H9 (cell line): ENCODE results near the gene NAA10. TPM values are rescaled to one million over a fixed set of nuclear protein-coding genes. Genes with fewer than 3 reads are reported as not detected.

ENCODE experiments used
- DNase-seq: peaks from one replicate; pipeline ENCODE4 v3.0.0-alpha.2; 2017
- H2AFZ ChIP-seq: one replicate; pipeline ENCODE4 v1.6.1; 2013; ENCODE audit warnings: mild to moderate bottlenecking, low read length, control low read depth, moderate library complexity
- H2AK5ac ChIP-seq: 2 replicates; pipeline ENCODE4 v1.6.1; 2013; ENCODE audit warnings: low read length, control low read depth, mixed read lengths; ENCODE audit not compliant: insufficient read length
- H2BK120ac ChIP-seq: one replicate; pipeline ENCODE4 v1.6.1; 2013; ENCODE audit warnings: low read depth, mild to moderate bottlenecking, low read length, control low read depth, inconsistent platforms; ENCODE audit not compliant: poor library complexity, severe bottlenecking
- H2BK12ac ChIP-seq: 2 replicates; pipeline ENCODE4 v1.6.1; 2013; ENCODE audit warnings: low read length, control low read depth, mixed read lengths, low read depth; ENCODE audit not compliant: insufficient read length
- H2BK15ac ChIP-seq: 2 replicates; pipeline ENCODE4 v1.6.1; 2013; ENCODE audit warnings: low read depth, low read length, control low read depth
- H2BK20ac ChIP-seq: one replicate; pipeline ENCODE4 v1.6.1; 2013; ENCODE audit warnings: low read depth, mild to moderate bottlenecking, low read length, control low read depth, inconsistent platforms; ENCODE audit not compliant: poor library complexity, severe bottlenecking
- H2BK5ac ChIP-seq: 2 replicates; pipeline ENCODE4 v1.6.1; 2013; ENCODE audit warnings: low read length, control low read depth, mixed read lengths; ENCODE audit not compliant: insufficient read length
- H3K14ac ChIP-seq: 2 replicates; pipeline ENCODE4 v1.6.1; 2013; ENCODE audit warnings: low read length, control low read depth; ENCODE audit not compliant: insufficient read depth
- H3K18ac ChIP-seq: 2 replicates; pipeline ENCODE4 v1.6.1; 2013; ENCODE audit warnings: low read depth, mild to moderate bottlenecking, mixed read lengths, low read length, control low read depth; ENCODE audit not compliant: insufficient read length
- H3K23ac ChIP-seq: 2 replicates; pipeline ENCODE4 v1.6.1; 2013; ENCODE audit warnings: low read length, control low read depth, mixed read lengths, low read depth; ENCODE audit not compliant: insufficient read length
- H3K23me2 ChIP-seq: 2 replicates; pipeline ENCODE4 v1.6.1; 2013; ENCODE audit warnings: low read depth, mild to moderate bottlenecking, mixed read lengths, low read length, control low read depth; ENCODE audit not compliant: insufficient read length, poor library complexity, severe bottlenecking
- H3K27ac ChIP-seq: 2 replicates; pipeline ENCODE4 v1.5.1; 2013; ENCODE audit warnings: low read length, control low read depth, mixed read lengths, low read depth; ENCODE audit not compliant: insufficient read length
- H3K27me3 ChIP-seq: 2 replicates; pipeline ENCODE4 v1.6.1; 2013; ENCODE audit warnings: low read length, control low read depth, inconsistent platforms; ENCODE audit not compliant: insufficient read depth
- H3K4ac ChIP-seq: 2 replicates; pipeline ENCODE4 v1.6.1; 2013; ENCODE audit warnings: low read depth, mild to moderate bottlenecking, control low read depth, inconsistent platforms, low read length, moderate library complexity
- H3K4me1 ChIP-seq: 2 replicates; pipeline ENCODE4 v1.6.1; 2013; ENCODE audit warnings: low read length, control low read depth, inconsistent platforms; ENCODE audit not compliant: insufficient read depth
- H3K4me2 ChIP-seq: 2 replicates; pipeline ENCODE4 v1.6.1; 2013; ENCODE audit warnings: low read length, control low read depth, mixed read lengths; ENCODE audit not compliant: insufficient read length, insufficient read depth
- H3K56ac ChIP-seq: 2 replicates; pipeline ENCODE4 v1.6.1; 2013; ENCODE audit warnings: low read depth, mild to moderate bottlenecking, mixed read lengths, low read length, control low read depth; ENCODE audit not compliant: insufficient read length
- H3K79me1 ChIP-seq: 2 replicates; pipeline ENCODE4 v1.6.1; 2013; ENCODE audit warnings: low read depth, mild to moderate bottlenecking, moderate library complexity, low read length, control low read depth, inconsistent platforms; ENCODE audit not compliant: insufficient read depth, poor library complexity, severe bottlenecking
- H3K79me2 ChIP-seq: 2 replicates; pipeline ENCODE4 v1.6.1; 2013; ENCODE audit warnings: low read length, control low read depth, inconsistent platforms; ENCODE audit not compliant: insufficient read depth
- H3K9ac ChIP-seq: 2 replicates; pipeline ENCODE4 v1.6.1; 2013; ENCODE audit warnings: low read length, control low read depth, mixed read lengths; ENCODE audit not compliant: insufficient read length; ENCODE audit errors: extremely low read depth
- H3K9me3 ChIP-seq: one replicate; pipeline ENCODE4 v1.6.1; 2013; ENCODE audit warnings: low read depth, low read length, inconsistent platforms; ENCODE audit not compliant: control insufficient read depth
- H3T11ph ChIP-seq: one replicate; pipeline ENCODE4 v1.6.1; 2013; ENCODE audit warnings: mild to moderate bottlenecking, low read length, control low read depth, inconsistent platforms
- H4K20me1 ChIP-seq: one replicate; pipeline ENCODE4 v1.6.1; 2013; ENCODE audit not compliant: control insufficient read depth, insufficient read length, insufficient read depth
- H4K5ac ChIP-seq: 2 replicates; pipeline ENCODE4 v1.6.1; 2013; ENCODE audit warnings: low read depth, mild to moderate bottlenecking, mixed read lengths, low read length, control low read depth; ENCODE audit not compliant: insufficient read length
- H4K8ac ChIP-seq: replicated peaks from 2 replicates; pipeline ENCODE4 v1.6.1; 2013; ENCODE audit warnings: low read length, control low read depth, mixed read lengths, low read depth; ENCODE audit not compliant: insufficient read length
- H4K91ac ChIP-seq: 2 replicates; pipeline ENCODE4 v1.6.1; 2013; ENCODE audit warnings: low read depth, mild to moderate bottlenecking, moderate library complexity, mixed read lengths, low read length, control low read depth; ENCODE audit not compliant: insufficient read length
- H3K27ac Mint-ChIP-seq, 3 experiments: 2 replicates in 2 of 3; 3 replicates in 1 of 3; pipeline ENCODE4 v1.8.0; 2020 to 2021; ENCODE audit warnings: mixed read lengths in 3 of 3, mild to moderate bottlenecking in 1 of 3, moderate library complexity in 1 of 3
- H3K27me3 Mint-ChIP-seq: 2 replicates; pipeline ENCODE4 v1.8.0; 2021; ENCODE audit warnings: low read depth, mild to moderate bottlenecking, moderate library complexity, mixed read lengths
- H3K36me3 Mint-ChIP-seq, 3 experiments: 2 replicates in 2 of 3; 3 replicates in 1 of 3; pipeline ENCODE4 v1.8.0; 2020 to 2021; ENCODE audit warnings: low read depth in 3 of 3, mixed read lengths in 3 of 3; ENCODE audit not compliant: insufficient read depth in 1 of 3
- H3K4me1 Mint-ChIP-seq, 2 experiments: 2 replicates each; pipeline ENCODE4 v1.8.0; 2020; ENCODE audit warnings: mixed read lengths in 2 of 2
- H3K4me3 Mint-ChIP-seq, 2 experiments: 2 replicates in 1 of 2; 3 replicates in 1 of 2; pipeline ENCODE4 v1.8.0; 2020 to 2021; ENCODE audit warnings: mild to moderate bottlenecking in 2 of 2, mixed read lengths in 2 of 2, moderate library complexity in 1 of 2
- H3K9me3 Mint-ChIP-seq, 2 experiments: 2 replicates in 1 of 2; 3 replicates in 1 of 2; pipeline ENCODE4 v1.8.0; 2020; ENCODE audit warnings: mild to moderate bottlenecking in 2 of 2, mixed read lengths in 2 of 2, moderate library complexity in 1 of 2
- CTCF ChIP-seq: fragments of 200-600 bp; sonication (generic); conservative IDR thresholded peaks from 3 replicates; pipeline ENCODE4 v1.8.0; 2021; ENCODE audit warnings: antibody characterized with exemption, mild to moderate bottlenecking
- WGBS: extraction: QIAGEN DNeasy Blood & Tissue Kit; methylation state at CpG from one replicate; pipeline ENCODE4 v1.1.7; 2013; ENCODE audit warnings: missing lambda C conversion rate, low lambda C conversion rate, mixed read lengths; ENCODE audit not compliant: insufficient read length; ENCODE audit errors: extremely low coverage; 5-methylcytosine and 5-hydroxymethylcytosine counted together
- total RNA-seq: library from RNA; stranded (reverse); gene quantifications from 2 replicates; pipeline ENCODE4 v1.2.1, GENCODE V29; 2021

NAA10 gene
- total RNA-seq, 1 experiment from 2014 or later: 101 TPM

DNA sequence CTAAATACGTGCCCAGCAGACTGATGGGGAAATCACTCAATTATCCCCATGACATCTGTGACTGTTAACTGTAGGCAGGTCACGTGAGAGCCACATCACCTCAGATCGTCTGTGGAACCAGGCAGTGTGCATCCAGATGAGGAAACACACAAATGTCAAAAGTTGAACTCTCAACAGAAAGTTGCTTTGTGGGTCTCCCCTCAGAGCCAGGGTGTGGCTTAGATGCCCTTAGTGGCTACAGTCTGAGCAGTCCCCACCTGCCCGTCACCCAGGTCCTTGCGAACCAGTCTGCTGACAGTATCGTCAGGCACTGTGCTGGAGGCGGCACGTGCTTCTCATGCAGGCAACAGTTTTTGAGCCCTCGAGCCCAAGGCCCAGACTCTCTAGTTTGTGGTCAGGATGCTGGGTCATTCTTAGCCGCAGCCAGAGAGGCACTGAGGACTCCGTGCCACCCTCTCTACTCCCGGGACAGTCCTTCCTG is 48.5 kb upstream of the NAA10 start:
- Histone ChIP-seq H2BK12ac (no peak overlapping the region), H3K4ac (no peak overlapping the region), H3K14ac (peak overlapping the region; percentile 46; the same call in 1 of the 2 replicates), H3K9me3 (peaks cover 15% of the 10 kb centered on the region), H3K79me2 (no peaks in the 10 kb centered on the region), H2BK15ac (no peak overlapping the region), H4K91ac (no peak overlapping the region), H2AFZ (no peak overlapping the region), H4K8ac (no peak overlapping the region), H2AK5ac (no peak overlapping the region), H3K9ac (no peak overlapping the region), H4K5ac (no peak overlapping the region), H3K56ac (no peak overlapping the region), H3K23me2 (no peaks in the 10 kb centered on the region), H3K27me3 (no peaks in the 10 kb centered on the region), H2BK120ac (no peak overlapping the region), H3K27ac (no peak overlapping the region), H2BK20ac (no peak overlapping the region), H2BK5ac (no peak overlapping the region), H3T11ph (no peak overlapping the region), H3K18ac (no peak overlapping the region), H3K4me2 (no peak overlapping the region), H3K79me1 (no peaks in the 10 kb centered on the region), H3K4me1 (no peaks in the 10 kb centered on the region), H3K23ac (no peak overlapping the region), H4K20me1 (no peaks in the 10 kb centered on the region)
- no peak for TF ChIP-seq CTCF
- Mint-ChIP-seq H3K27me3 (peaks cover 2% of the 10 kb centered on the region), H3K9me3 (peaks cover 47 to 51% of the 10 kb centered on the region in 2 experiments), H3K27ac (peak overlapping the region in 1 of 3 experiments; percentile 15; a peak in 1 of 7 replicates), H3K4me1 (peaks cover 0 to 10% of the 10 kb centered on the region in 2 experiments; a peak in 2 of 4 replicates), H3K4me3 (no peak overlapping the region), H3K36me3 (peaks cover 7 to 10% (median 8%) of the 10 kb centered on the region in 3 experiments; a peak in 6 of 7 replicates)
- no peak for DNase-seq
- no CpG with 5 or more reads among the region's 12 CpGs for WGBS
